Endothelial cell of umbilical vein (primary cell): Measurements from ENCODE around the gene AUTS2.

Experiments used
- CTCF ChIP-seq, 2 donors: IDR thresholded peaks; 1 replicate in 1 of 2; 2 replicates in 1 of 2; pipeline ENCODE4 v1.5.1; 2011; ENCODE audit warnings: low read length in 2 of 2, mild to moderate bottlenecking in 2 of 2, moderate library complexity in 2 of 2, control low read depth in 1 of 2, inconsistent platforms in 1 of 2, low read depth in 1 of 2; ENCODE audit not compliant: insufficient read depth in 1 of 2; ENCODE audit errors: extremely low read depth in 1 of 2
- EZH2 ChIP-seq: IDR thresholded peaks from 2 replicates; pipeline ENCODE4 v1.6.1; 2012; ENCODE audit warnings: borderline replicate concordance, low read depth, mild to moderate bottlenecking, moderate library complexity, low read length, inconsistent platforms; ENCODE audit not compliant: severe bottlenecking
- MAX ChIP-seq: IDR thresholded peaks from 2 replicates; pipeline ENCODE4 v1.6.1; 2011; ENCODE audit not compliant: insufficient read depth, insufficient read length
- MYC ChIP-seq: IDR thresholded peaks from one replicate; pipeline ENCODE4 v1.6.1; 2011; ENCODE audit warnings: mild to moderate bottlenecking, low read depth, low read length
- POLR2A ChIP-seq: IDR thresholded peaks from 2 replicates; pipeline ENCODE4 v1.6.1; 2012; ENCODE audit warnings: low read depth, mild to moderate bottlenecking, control low read depth, low read length
- POLR2AphosphoS5 ChIP-seq: IDR thresholded peaks from 2 replicates; pipeline ENCODE4 v1.6.1; 2012; ENCODE audit warnings: low read depth, mild to moderate bottlenecking, control low read depth, low read length, moderate library complexity; ENCODE audit not compliant: insufficient read depth

GRCh38 chr7:70619130-70619529, 1020.9 kb downstream of the AUTS2 start:
- TF ChIP-seq POLR2AphosphoS5 (no peak), CTCF (IDR thresholded peaks at IDR 0.05; ENCODE audit: extremely low read depth in 1 of 2, insufficient read depth in 1 of 2, low read depth in 1 of 2, low read length in 2 of 2) (no peak), MYC (no peak), MAX (no peak), POLR2A (no peak), EZH2 (no peak)
